CD4-positive, alpha-beta T cell (primary cell): ENCODE results near the gene LSM5. TPM values are rescaled to one million over a fixed set of nuclear protein-coding genes. Genes with fewer than 3 reads are reported as not detected.

Experiments used
- ATAC-seq: fragments of 200-7000 bp; cut with Tn5 transposase; one replicate; pipeline ENCODE4 v1.10.0; 2022; ENCODE audit warnings: mild to moderate bottlenecking; ENCODE audit not compliant: poor library complexity
- CTCF ChIA-PET: fragments of 350-600 bp; sonication (Branson Sonifier 250); formaldehyde crosslinking; loops from one replicate; lab custom pipeline; 2021; ENCODE audit warnings: antibody characterized with exemption, inconsistent platforms; lab: Charles Lee
- POLR2A ChIA-PET: fragments of 350-600 bp; sonication (Branson Sonifier 250); formaldehyde crosslinking; loops from one replicate; lab custom pipeline; 2021; ENCODE audit warnings: antibody characterized with exemption, inconsistent platforms; lab: Charles Lee
- DNase-seq, 14 experiments: peaks; one replicate each; pipeline ENCODE4 v3.0.0-alpha.2; 2013 to 2020; ENCODE audit warnings: mixed read lengths in 2 of 14
- H3K27ac ChIP-seq, 2 donors: one replicate each; pipeline versions ENCODE4 v1.5.1 to v1.7.0; 2013; ENCODE audit warnings: low read length in 2 of 2, low read depth in 1 of 2, mild to moderate bottlenecking in 1 of 2
- H3K27me3 ChIP-seq, 2 experiments: 1 replicate in 1 of 2; 2 replicates in 1 of 2; pipeline versions ENCODE4 v1.6.1 to v1.7.0; 2013; ENCODE audit warnings: low read length in 2 of 2, control low read depth in 1 of 2, mild to moderate bottlenecking in 1 of 2, moderate library complexity in 1 of 2; ENCODE audit not compliant: insufficient read depth in 2 of 2, control insufficient read depth in 1 of 2
- H3K36me3 ChIP-seq: one replicate; pipeline ENCODE4 v1.6.1; 2013; ENCODE audit warnings: low read length, control low read depth; ENCODE audit not compliant: insufficient read depth
- H3K4me1 ChIP-seq: one replicate; pipeline ENCODE4 v1.6.1; 2013; ENCODE audit warnings: low read length, control low read depth; ENCODE audit not compliant: insufficient read depth
- H3K4me3 ChIP-seq: one replicate; pipeline ENCODE4 v1.5.1; 2013; ENCODE audit warnings: mild to moderate bottlenecking, low read length, moderate library complexity
- H3K9me3 ChIP-seq, 2 experiments: 1 replicate in 1 of 2; 2 replicates in 1 of 2; pipeline versions ENCODE4 v1.6.1 to v1.7.0; 2013; ENCODE audit warnings: low read length in 2 of 2, mild to moderate bottlenecking in 2 of 2, control low read depth in 1 of 2, moderate library complexity in 1 of 2; ENCODE audit not compliant: control insufficient read depth in 1 of 2, insufficient read depth in 1 of 2
- H3K27ac Mint-ChIP-seq: one replicate; pipeline ENCODE4 v1.8.0; 2020; ENCODE audit warnings: mixed read lengths
- H3K27me3 Mint-ChIP-seq: one replicate; pipeline ENCODE4 v1.8.0; 2021; ENCODE audit warnings: mixed read lengths
- H3K36me3 Mint-ChIP-seq: one replicate; pipeline ENCODE4 v1.8.0; 2021; ENCODE audit warnings: low read depth, mixed read lengths
- H3K4me1 Mint-ChIP-seq: one replicate; pipeline ENCODE4 v1.8.0; 2021; ENCODE audit warnings: low read depth, mixed read lengths
- H3K4me3 Mint-ChIP-seq: one replicate; pipeline ENCODE4 v1.8.0; 2020; ENCODE audit warnings: mild to moderate bottlenecking, mixed read lengths
- H3K9me3 Mint-ChIP-seq: one replicate; pipeline ENCODE4 v1.8.0; 2020; ENCODE audit warnings: mixed read lengths
- CTCF ChIP-seq: fragments of 200-600 bp; IDR thresholded peaks from one replicate; pipeline ENCODE4 v1.8.0; 2022; ENCODE audit warnings: antibody characterized with exemption, mild to moderate bottlenecking
- intact Hi-C, 2 experiments: fragments of 100-400 bp; cut with DNase I in 1 of 2; cut with micrococcal nuclease in 1 of 2; formaldehyde crosslinking; loops; one replicate each; pipeline versions ENCODE4 v1.15.1 to v1.9.0; 2023 to 2025; cut with DNase I, micrococcal nuclease
- total RNA-seq, 174 experiments: library from RNA in 2 of 174; stranded (reverse) in 2 of 174; gene quantifications; one replicate each; pipeline ENCODE4 v1.2.3 and lab custom pipeline; 2021 to 2026

The LSM5 gene
- total RNA-seq, 2 experiments from 2014 or later = 28.2 to 28.7 TPM

GRCh38 chr7:32479574-32480200 lies 10.5 kb downstream of the LSM5 start:
- DNase-seq (peak in 4 of 14 experiments; percentile 5 to 45 (median 24)), ATAC-seq (no peak)
- Histone ChIP-seq H3K27ac (no peak overlapping the region), H3K27me3 (no peaks in the 10 kb centered on the region), H3K36me3 (no peaks in the 10 kb centered on the region), H3K9me3 (no peaks in the 10 kb centered on the region), H3K4me1 (no peaks in the 10 kb centered on the region), H3K4me3 (no peak overlapping the region)
- peak; percentile 35 for TF ChIP-seq CTCF
- no peaks in the 10 kb centered on the region for H3K27me3 Mint-ChIP-seq
- peaks cover 4% of the 10 kb centered on the region for H3K36me3 Mint-ChIP-seq
- CTCF ChIA-PET = interaction anchor here (1.2 kb wide), 1 partner anchor 10 kb away, joined by 4 read pairs; the partner anchor contains the start of gene LSM5
- intact Hi-C loops = loop anchor here in 1 of 2 experiments (5.0 kb wide), 1 partner anchor 267 kb away; no protein-coding TSS in a partner anchor
- no peaks in the 10 kb centered on the region for H3K9me3 Mint-ChIP-seq
- no peak overlapping the region for H3K27ac Mint-ChIP-seq
- POLR2A ChIA-PET = no interaction called here
- H3K4me1 Mint-ChIP-seq = no peaks in the 10 kb centered on the region
- no peak overlapping the region for H3K4me3 Mint-ChIP-seq

GRCh38 chr7:32477649-32477980 lies 12.6 kb downstream of the LSM5 start:
- no peak overlapping the region for H3K4me3 ChIP-seq
- no peaks in the 10 kb centered on the region for H3K4me1 ChIP-seq
- H3K36me3 ChIP-seq = no peaks in the 10 kb centered on the region
- H3K36me3 Mint-ChIP-seq = no peaks in the 10 kb centered on the region
- H3K4me3 Mint-ChIP-seq = no peak overlapping the region
- no peaks in the 10 kb centered on the region for H3K9me3 ChIP-seq
- no peaks in the 10 kb centered on the region for H3K27me3 ChIP-seq
- ChIA-PET POLR2A (no interaction called here), CTCF (no interaction called here)
- intact Hi-C loops = loop anchor here in 1 of 2 experiments (5.0 kb wide), 1 partner anchor 265 kb away; no protein-coding TSS in a partner anchor
- no peaks in the 10 kb centered on the region for H3K27me3 Mint-ChIP-seq
- no peak overlapping the region for H3K27ac ChIP-seq
- DNase-seq = no peak
- no peak for TF ChIP-seq CTCF
- H3K9me3 Mint-ChIP-seq = no peaks in the 10 kb centered on the region
- H3K27ac Mint-ChIP-seq = no peak overlapping the region
- no peak for ATAC-seq
- H3K4me1 Mint-ChIP-seq = no peaks in the 10 kb centered on the region

- no peak for TF ChIP-seq CTCF
- no peaks in the 10 kb centered on the region for H3K4me1 ChIP-seq
- Mint-ChIP-seq H3K27ac (no peak overlapping the region), H3K9me3 (no peaks in the 10 kb centered on the region), H3K4me3 (no peak overlapping the region), H3K36me3 (no peaks in the 10 kb centered on the region), H3K27me3 (no peaks in the 10 kb centered on the region), H3K4me1 (no peaks in the 10 kb centered on the region)
- intact Hi-C loops = loop anchor here in 1 of 2 experiments (5.0 kb wide), 1 partner anchor 265 kb away; no protein-coding TSS in a partner anchor
- DNase-seq = no peak
- H3K27me3 ChIP-seq = no peaks in the 10 kb centered on the region
- H3K27ac ChIP-seq = no peak overlapping the region
- H3K4me3 ChIP-seq = no peak overlapping the region
- POLR2A ChIA-PET = no interaction called here
- no peaks in the 10 kb centered on the region for H3K36me3 ChIP-seq
- CTCF ChIA-PET = no interaction called here
- no peaks in the 10 kb centered on the region for H3K9me3 ChIP-seq
- no peak for ATAC-seq
Measured at GRCh38 chr7:32476816-32477648, 13.1 kb downstream of the LSM5 start.
